A549 treated with Mapracorat at 1 μM for 4 hours (cell line): ENCODE data around the gene RBM14. TPM values are rescaled to one million over a fixed set of nuclear protein-coding genes. Genes with fewer than 3 reads are reported as not detected.

ENCODE experiments used
- total RNA-seq: library from RNA; stranded (reverse); fragments of 200-300 nt; extraction: Qiagen RNA extraction; gene quantifications from 5 replicates; pipeline ENCODE4 v1.2.3, GENCODE V29; 2022

Gene RBM14, protein sequence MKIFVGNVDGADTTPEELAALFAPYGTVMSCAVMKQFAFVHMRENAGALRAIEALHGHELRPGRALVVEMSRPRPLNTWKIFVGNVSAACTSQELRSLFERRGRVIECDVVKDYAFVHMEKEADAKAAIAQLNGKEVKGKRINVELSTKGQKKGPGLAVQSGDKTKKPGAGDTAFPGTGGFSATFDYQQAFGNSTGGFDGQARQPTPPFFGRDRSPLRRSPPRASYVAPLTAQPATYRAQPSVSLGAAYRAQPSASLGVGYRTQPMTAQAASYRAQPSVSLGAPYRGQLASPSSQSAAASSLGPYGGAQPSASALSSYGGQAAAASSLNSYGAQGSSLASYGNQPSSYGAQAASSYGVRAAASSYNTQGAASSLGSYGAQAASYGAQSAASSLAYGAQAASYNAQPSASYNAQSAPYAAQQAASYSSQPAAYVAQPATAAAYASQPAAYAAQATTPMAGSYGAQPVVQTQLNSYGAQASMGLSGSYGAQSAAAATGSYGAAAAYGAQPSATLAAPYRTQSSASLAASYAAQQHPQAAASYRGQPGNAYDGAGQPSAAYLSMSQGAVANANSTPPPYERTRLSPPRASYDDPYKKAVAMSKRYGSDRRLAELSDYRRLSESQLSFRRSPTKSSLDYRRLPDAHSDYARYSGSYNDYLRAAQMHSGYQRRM
- total RNA-seq: 63.5 to 82.0 TPM (median 66.9 TPM) in 5 replicates

DNA sequence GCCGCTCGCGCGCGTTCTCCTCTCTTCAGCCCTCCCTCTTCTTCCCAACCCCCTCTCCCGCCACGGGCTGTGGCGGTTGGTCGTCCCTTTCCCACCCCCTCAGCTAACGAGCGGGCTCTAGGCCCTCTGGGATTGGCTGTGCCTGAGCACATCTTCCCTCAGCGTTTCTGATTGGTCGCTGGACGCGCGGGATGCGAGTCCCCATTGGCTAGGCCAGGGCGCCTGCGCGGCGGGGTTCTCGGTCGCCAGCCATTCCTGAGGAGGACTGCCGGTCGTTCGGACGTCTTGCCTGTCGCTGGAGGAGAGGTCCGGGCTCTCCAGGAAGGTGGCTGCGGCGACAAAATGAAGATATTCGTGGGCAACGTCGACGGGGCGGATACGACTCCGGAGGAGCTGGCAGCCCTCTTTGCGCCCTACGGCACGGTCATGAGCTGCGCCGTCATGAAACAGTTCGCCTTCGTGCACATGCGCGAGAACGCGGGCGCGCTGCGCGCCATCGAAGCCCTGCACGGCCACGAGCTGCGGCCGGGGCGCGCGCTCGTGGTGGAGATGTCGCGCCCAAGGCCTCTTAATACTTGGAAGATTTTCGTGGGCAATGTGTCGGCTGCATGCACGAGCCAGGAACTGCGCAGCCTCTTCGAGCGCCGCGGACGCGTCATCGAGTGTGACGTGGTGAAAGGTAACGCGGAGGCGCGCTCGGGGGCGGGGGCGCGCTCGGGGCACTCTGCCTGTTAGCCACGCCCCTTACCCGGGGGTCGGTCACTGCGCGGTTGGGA lies at the start of gene RBM14:
Gene RBM14 (plus strand): TSS at position 252 of the 776 bp plus-strand sequence. CDS start 91 bp downstream, at position 343.

DNA sequence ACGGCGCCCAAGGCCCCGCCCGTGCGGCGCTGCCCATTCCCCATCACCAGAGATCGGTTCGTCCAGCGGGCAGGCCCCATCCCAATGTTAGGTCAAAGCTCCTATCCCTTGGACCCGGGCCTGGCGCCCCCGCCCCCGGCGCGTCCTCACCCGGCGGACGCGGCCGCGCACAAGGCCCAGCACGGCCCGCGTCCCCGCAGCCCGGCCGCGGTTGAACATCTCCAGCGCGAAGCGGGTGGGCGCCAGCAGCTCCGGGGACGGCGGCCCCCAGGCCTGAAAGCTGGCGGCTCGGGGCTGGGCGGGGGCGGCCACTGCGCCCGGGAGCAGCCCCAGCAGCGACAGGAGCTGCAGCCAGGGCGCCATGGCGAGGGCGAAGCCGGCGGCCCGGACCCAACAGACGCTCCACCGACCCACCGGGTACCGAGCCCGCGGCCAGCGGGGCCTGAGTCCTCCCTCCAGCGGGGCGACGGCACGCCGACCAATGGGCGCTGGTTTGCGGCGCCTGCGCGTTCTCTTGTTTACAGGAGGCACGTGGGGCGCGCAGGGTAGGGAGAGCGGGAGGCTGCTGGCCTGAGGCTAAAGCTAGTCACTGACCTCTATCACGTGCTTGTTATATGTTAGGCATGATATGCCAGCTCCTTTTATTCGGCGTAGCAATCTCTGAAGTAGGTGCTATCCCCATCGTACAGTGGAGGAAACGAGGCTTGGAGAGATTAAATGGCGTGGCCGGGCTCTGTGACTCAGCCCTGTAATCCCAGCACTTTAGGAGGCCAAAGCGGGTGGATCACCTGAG lies 48.1 kb upstream of the RBM14 start, which contains the start of gene CTSF:
Gene CTSF (minus strand): TSS at position 483 of the 793 bp plus-strand sequence. CDS start 120 bp downstream, at position 363.

DNA sequence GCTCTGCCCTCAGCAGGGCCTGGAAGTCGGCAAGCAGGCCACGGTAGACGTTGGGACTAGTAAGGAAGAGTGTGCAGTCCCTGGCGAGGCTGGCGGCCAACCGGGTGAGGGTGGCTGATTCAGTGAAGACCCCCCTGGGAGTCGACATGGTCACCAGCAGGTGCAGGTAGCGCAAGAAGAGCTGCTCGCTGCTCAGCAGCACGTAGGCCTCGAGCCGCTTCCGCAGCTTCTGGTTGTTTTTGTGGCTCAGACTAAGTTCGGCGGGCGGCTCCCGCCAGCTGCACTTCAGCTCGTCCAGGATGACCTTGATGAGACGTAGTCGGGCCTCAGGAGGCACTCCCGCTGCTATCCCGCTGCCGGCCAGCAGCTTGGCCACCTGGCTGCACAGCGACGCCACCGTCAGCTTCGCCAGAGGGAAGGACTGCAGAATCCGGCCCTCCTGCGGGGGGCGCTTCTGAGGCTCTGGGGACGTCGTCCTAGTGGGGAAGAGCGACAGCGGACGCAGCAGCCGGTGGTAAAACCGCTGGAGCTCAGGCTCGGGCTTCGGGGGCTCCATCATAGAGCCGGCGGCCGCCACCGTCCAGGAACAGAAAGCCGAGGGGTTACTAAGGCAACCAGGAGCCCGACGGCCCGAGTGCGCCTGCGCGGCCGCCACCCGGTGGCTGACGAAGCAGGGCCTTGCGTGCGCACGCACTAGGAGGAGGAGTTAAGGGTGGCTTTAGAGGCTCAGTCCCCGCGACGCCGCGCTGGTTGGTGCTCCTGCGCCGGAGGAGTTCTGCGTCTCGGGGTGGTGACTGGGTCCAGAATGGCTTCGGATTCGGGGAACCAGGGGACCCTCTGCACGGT lies 23.8 kb upstream of the RBM14 start, which contains the start of the genes CCDC87 and CCS:
Gene CCDC87 (minus strand): TSS at position 607 of the 846 bp plus-strand sequence. CDS start 48 bp downstream, at position 559.
Gene CCS (plus strand): TSS at position 729 of the 846 bp plus-strand sequence. CDS start 77 bp downstream, at position 806.

DNA sequence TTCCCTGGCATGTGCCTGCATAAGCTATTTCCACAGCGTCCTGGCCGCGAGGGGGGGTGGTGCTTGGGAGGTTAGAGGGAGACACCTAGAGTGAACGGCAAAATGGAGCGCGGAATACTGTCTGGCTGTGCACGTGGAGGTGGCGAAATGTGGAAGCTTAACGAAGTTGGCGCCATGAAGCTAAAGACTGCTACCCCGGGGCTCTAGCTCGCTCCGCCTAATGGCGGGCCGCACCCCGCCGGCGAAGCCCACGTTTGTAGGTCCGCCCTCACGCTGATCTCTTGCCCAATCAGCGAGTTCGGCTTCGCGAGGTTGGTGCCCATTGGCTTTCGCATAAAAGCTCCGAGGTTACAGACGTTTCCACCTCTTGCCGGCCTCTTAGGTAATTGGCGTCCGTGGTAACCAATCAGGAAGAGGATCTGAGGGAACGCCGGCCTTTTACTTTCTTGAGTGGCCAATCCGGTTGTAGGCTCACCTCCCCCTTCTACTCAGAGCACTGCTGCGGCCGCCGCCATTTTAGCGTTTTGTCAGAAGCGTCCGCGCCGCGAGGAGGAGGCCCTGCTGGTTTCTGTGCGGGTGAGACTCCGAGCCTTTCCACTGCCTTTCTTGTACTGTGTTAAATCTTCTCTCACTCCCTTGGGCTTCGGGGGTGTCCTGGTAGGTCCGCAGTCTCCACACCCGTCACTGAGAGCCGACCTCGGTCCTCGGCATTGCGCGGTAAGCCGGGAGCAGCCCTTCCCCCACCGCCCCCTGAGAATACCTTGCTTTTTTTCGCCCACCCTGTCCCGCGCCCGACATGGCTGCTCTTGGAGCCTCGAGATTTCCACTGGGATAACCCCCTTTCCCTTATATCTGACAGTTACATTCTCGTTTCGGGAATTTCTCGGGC lies 22.0 kb downstream of the RBM14 start, which contains the start of gene RBM4:
Gene RBM4 (plus strand): TSS at position 527 of the 889 bp plus-strand sequence. CDS start 1,009 bp downstream, outside the sequence.

Other genes with a start within 250 kb of the RBM14 start
- gene SLC29A2, start 244.9 kb upstream of the RBM14 start, total RNA-seq: 6.4 to 7.5 TPM (median 6.8 TPM) in 5 replicates
- gene NPAS4, start 195.6 kb upstream of the RBM14 start, total RNA-seq: not detected in 5 replicates
- 96.7 to 118 TPM (median 111 TPM) in 5 replicates for gene MRPL11, start 177.8 kb upstream of the RBM14 start, total RNA-seq
- gene PELI3, start 149.7 kb upstream of the RBM14 start, total RNA-seq: 3.6 to 5.6 TPM (median 5.1 TPM) in 5 replicates
- gene DPP3, start 136.2 kb upstream of the RBM14 start, total RNA-seq: 52.7 to 59.0 TPM (median 57.5 TPM) in 5 replicates
- 8.2 to 11.7 TPM (median 9.5 TPM) in 5 replicates for gene BBS1, start 106.0 kb upstream of the RBM14 start, total RNA-seq
- gene ZDHHC24, start 70.6 kb upstream of the RBM14 start, total RNA-seq: 6.2 to 14.4 TPM (median 13.6 TPM) in 5 replicates
- gene ACTN3, start 69.7 kb upstream of the RBM14 start, total RNA-seq: not detected in 5 replicates
- 30.3 to 40.9 TPM (median 33.5 TPM) in 5 replicates for gene CTSF, start 48.0 kb upstream of the RBM14 start, total RNA-seq
- gene CCDC87, start 23.6 kb upstream of the RBM14 start, total RNA-seq: 0.60 to 0.67 TPM (median 0.63 TPM) in 5 replicates
- gene CCS, start 23.4 kb upstream of the RBM14 start, total RNA-seq: 26.2 to 30.7 TPM (median 27.4 TPM) in 5 replicates
- gene RBM4, start 22.1 kb downstream of the RBM14 start, total RNA-seq: 128 to 156 TPM (median 136 TPM) in 5 replicates
- 17.6 to 22.3 TPM (median 19.3 TPM) in 5 replicates for gene RBM4B, start 61.3 kb downstream of the RBM14 start, total RNA-seq
- gene SPTBN2, start 112.6 kb downstream of the RBM14 start, total RNA-seq: 8.7 to 10.7 TPM (median 9.7 TPM) in 5 replicates
- 40.2 to 55.7 TPM (median 52.3 TPM) in 5 replicates for gene RCE1, start 226.8 kb downstream of the RBM14 start, total RNA-seq
- gene LRFN4, start 240.4 kb downstream of the RBM14 start, total RNA-seq: 68.1 to 127 TPM (median 112 TPM) in 5 replicates